Activated CD4-positive, alpha-beta T cell treated with anti-CD3 and anti-CD28 coated beads, Interleukin-2, amount 50 U/mL, for 24 hours (primary cell): ENCODE measurements around the gene CRYGN.
A peak's percentile ranks its signal among the peaks of the same experiment; 100 is the strongest.

ENCODE experiments used
- DNase-seq, 2 donors: peaks; one replicate each; pipeline ENCODE4 v3.0.0-alpha.2; 2020; ENCODE audit warnings: low read depth in 1 of 2, low spot score in 1 of 2

CRYGN gene

GRCh38 chr7:151460474-151460855, 20.5 kb upstream of the CRYGN start:
- DNase-seq: no peak

GRCh38 chr7:151459726-151460473, 20.0 kb upstream of the CRYGN start:
- DNase-seq: no peak

GRCh38 chr7:151457534-151457933, 17.6 kb upstream of the CRYGN start:
- no peak for DNase-seq

GRCh38 chr7:151456782-151457181, 16.8 kb upstream of the CRYGN start:
- no peak for DNase-seq

- no peak for DNase-seq
These were observed 16.3 kb upstream of the CRYGN start for GRCh38 chr7:151456276-151456675.

GRCh38 chr7:151455690-151456089, 15.7 kb upstream of the CRYGN start:
- DNase-seq: no peak

GRCh38 chr7:151454932-151455530, 15.1 kb upstream of the CRYGN start:
- DNase-seq: no peak

- DNase-seq: no peak
These were observed 14.4 kb upstream of the CRYGN start for GRCh38 chr7:151454305-151454704.

GRCh38 chr7:151453326-151453791, 13.4 kb upstream of the CRYGN start:
- DNase-seq: no peak

- DNase-seq: no peak
These were observed 12.9 kb upstream of the CRYGN start for GRCh38 chr7:151452680-151453325.

- DNase-seq: no peak
These were observed 12.0 kb upstream of the CRYGN start for GRCh38 chr7:151451626-151452571.

- DNase-seq: no peak
These were observed 11.2 kb upstream of the CRYGN start for GRCh38 chr7:151451156-151451555.

- DNase-seq: no peak
These were observed 10.0 kb upstream of the CRYGN start for GRCh38 chr7:151449990-151450389.

- peak; percentile 67 to 70 for DNase-seq
These were observed 8.6 kb upstream of the CRYGN start for GRCh38 chr7:151448261-151449252.

- DNase-seq: no peak
These were observed 7.9 kb upstream of the CRYGN start for GRCh38 chr7:151447901-151448260.

- no peak for DNase-seq
These were observed 7.4 kb upstream of the CRYGN start for GRCh38 chr7:151447312-151447711.

- DNase-seq: no peak
These were observed 6.5 kb upstream of the CRYGN start for GRCh38 chr7:151446412-151446811.

GRCh38 chr7:151444632-151445031, 4.7 kb upstream of the CRYGN start:
- no peak for DNase-seq

- no peak for DNase-seq
These were observed 3.0 kb upstream of the CRYGN start for GRCh38 chr7:151442776-151443496.
